ENCODE data around the gene TMEM38B. TPM values are rescaled to one million over a fixed set of nuclear protein-coding genes. Genes with fewer than 3 reads are reported as not detected.
"Not testable (repeated sequence)": the region's sequence is repeated elsewhere in the genome, so short reads cannot be mapped to it uniquely, and the experiment has no call there.

The TMEM38B gene
- total RNA-seq, 1 donor from 2014 or later: 62.9 TPM

DNA sequence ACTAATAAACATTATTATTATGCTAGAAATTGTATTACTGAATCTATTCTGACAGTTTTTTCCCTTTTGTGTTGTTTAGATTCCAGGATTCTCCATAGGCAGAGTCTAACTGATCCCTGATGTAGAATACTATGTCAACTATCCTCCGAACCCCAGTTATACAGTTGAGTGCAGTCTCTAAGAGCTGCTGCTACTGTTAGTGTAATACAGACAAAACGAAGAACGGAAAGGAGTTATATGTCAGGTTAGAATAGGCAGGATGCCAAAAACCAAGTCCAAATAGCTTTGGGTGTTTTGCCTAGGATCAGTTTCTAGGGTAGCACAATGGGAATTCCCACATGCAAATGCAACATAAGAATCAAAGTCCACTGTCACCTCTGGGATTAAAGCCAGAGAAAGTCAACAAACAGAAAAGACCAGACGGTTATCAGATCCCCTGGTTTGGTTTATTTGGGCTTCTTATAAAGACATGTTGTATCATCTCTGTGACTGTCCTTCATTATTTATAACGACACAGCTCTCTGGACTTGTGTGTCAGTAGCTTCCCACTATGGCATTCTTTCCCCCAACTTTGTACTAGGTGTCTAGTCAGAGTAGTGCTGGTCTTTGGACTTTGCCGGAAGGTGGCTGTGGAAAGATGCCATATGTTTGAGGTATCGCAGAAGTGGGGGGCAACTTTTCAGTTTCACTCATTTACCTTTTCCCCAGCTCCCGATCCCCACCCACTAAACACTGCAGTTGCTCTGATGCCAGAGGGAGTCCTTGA lies 14.9 kb upstream of the TMEM38B start:
- DNase-seq: no peak
- ATAC-seq: no peak
- intact Hi-C loops (cut with micrococcal nuclease): no loop called here

DNA sequence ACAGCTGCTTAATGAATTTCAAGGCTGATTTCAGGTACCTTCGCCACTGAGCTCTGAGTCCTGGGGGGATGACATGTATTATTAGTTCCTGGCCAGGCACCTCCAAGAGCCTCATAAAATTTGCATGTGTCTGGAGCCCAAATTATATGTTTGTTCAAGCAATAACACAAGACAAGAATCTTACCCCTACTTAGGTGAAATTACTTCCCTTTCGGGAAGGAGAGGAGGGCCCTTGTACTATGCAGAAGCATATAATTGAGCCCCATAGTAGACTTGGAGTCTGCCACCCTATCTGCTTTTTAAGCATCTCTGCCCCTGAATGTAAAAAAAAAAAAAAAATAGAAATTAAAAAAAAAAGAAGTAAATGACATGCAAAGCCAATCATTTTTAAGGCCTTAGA lies 13.0 kb upstream of the TMEM38B start:
- intact Hi-C loops (cut with micrococcal nuclease): no loop called here

GRCh38 chr9:105681724-105682123 lies 12.6 kb upstream of the TMEM38B start:
- no peak for DNase-seq
- intact Hi-C loops (cut with micrococcal nuclease): no loop called here
- no peak for ATAC-seq

More for the DNA sequence above, 13.0 kb upstream of the TMEM38B start:
- DNase-seq (no peak), ATAC-seq (no peak)

DNA sequence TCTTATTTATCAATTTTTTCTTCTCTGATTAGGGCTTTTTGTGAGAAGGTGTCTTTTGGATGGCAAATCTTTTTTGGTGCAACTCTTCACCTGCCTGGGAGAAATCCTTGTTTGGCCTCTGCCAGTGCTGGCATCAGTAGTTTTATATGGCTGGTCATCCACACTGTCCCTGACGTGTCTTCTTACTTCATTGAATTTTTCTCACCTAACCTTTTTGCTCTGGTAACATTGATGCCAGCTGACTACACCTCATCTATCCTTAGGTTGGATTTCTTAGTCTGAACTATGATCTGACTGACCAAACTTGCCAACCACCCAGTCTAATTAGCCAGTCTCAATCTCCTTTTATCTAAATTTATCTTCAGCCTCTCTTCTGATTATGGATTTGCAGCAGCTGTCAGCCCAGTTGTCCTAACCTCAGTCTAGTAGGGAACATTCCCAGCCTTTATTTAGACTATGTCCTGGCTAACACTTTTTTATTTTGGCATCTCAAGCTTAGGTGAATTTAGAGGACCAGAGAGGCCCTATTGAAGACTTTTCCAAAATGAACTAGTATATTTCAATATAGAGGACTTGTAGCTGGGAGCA lies 10.6 kb upstream of the TMEM38B start:
- no peak for DNase-seq
- intact Hi-C loops (cut with micrococcal nuclease): no loop called here
- ATAC-seq: peak; percentile 44

DNA sequence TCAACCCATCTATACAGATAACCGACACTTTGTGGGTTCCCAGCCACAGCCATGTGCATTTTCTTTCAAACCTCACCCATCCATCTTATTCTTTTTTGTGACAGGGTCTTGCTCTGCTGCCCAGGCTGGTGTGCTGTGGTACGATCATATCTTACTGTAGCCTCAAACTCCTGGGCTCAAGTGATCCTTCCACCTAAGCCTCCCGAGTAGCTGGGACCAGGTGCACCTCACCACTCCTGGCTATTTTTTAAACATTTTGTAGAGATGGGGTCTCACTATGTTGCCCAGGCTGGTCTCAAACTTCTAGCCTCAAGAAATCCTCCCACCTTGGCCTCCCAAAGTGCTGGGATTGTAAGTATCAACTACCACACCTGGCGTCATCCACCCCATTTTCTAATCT lies 7.4 kb upstream of the TMEM38B start:
- DNase-seq: no peak
- intact Hi-C loops (cut with micrococcal nuclease): no loop called here
- ATAC-seq: no peak

DNA sequence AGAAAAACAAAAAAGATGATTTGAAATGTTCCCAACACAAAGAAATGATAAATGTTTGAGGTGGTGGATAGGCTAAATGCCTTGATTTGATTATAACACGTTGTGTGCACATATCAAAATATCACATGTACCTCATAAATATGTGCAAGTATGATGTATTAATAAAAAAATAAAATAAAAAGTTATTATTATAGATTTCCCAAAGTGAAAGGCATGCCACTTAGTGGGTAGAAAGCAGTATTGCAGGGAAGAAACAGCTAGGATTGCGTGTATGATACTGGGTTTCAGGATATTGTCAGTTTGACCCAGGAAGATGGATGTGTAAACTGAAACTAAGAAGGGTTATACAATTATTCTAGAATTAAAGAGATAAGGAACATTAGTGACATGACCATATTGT lies 3.6 kb upstream of the TMEM38B start:
- ATAC-seq (no peak), DNase-seq (no peak)
- intact Hi-C loops (cut with micrococcal nuclease): no loop called here

- intact Hi-C loops (cut with micrococcal nuclease): no loop called here
- DNase-seq (no peak), ATAC-seq (no peak)
Measured at GRCh38 chr9:105693435-105694189, 729 bp upstream of the TMEM38B start.

DNA sequence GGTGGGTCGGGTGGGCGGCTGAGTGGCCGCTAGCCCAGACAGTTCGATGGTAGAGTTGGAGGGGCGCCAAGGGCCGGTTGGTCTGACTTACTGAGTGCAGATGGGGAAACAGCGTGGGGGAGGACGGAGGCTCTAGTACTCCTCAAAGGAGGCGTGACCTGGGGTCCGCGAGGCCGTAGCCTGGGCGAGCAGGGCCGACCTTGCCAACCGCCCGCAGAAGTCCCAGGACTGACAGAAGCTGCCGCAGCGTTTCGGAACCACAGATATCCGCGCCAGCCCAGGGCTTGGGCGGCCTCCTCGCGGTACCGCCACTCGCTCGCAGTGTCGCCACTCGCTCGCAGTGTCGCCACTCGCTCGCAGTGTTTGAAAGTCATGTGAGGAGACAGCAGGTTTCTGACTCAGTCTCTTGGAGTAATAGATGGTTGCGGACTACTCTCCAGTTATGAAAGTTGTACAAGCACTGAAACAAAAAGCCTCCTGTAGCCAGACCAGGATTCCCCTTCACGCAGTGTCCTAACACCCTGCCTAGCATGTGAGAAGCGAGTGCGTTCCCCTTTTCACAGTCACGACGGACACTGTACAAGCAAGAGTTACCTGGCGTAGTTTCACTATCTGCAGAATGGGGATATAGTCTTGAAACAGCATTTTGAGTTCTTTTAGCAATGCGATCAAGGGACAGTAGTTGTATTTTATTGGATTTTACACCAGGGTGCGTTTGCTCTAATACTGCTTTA lies 674 bp downstream of the TMEM38B start:
- DNase-seq (peak; percentile 79), ATAC-seq (peak; percentile 78)
- intact Hi-C loops (cut with micrococcal nuclease): no loop called here

- intact Hi-C loops (cut with micrococcal nuclease): no loop called here
- ATAC-seq: no peak
- no peak for DNase-seq
Measured at GRCh38 chr9:105696219-105696793, 2.0 kb downstream of the TMEM38B start.

GRCh38 chr9:105697871-105698270 lies 3.5 kb downstream of the TMEM38B start:
- DNase-seq (no peak), ATAC-seq (no peak)
- intact Hi-C loops (cut with micrococcal nuclease): no loop called here

DNA sequence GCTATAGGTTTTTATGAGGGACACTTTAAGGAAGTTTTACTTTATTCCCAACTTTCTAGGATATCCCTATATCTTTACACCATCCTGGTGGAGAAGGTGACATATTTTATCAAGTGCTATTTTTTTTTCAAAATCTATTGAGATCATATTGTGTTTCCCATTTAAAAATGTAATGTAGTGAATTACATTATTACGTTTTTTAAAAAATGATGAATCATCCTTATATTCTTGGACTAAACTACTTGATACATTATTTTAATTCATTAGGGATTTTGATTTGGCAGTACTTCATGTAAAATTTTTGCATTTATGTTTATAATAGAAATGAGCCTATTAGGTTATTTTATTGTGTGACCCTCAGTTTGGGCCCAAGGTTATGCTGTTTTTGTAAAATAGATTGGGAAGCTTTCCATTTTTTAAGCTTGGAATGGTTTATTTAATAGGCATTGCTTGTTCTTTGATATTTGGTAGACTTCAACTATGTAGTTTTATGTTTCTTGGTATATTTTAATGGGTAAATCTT lies 4.1 kb downstream of the TMEM38B start:
- DNase-seq (no peak), ATAC-seq (no peak)
- intact Hi-C loops (cut with micrococcal nuclease): no loop called here

DNA sequence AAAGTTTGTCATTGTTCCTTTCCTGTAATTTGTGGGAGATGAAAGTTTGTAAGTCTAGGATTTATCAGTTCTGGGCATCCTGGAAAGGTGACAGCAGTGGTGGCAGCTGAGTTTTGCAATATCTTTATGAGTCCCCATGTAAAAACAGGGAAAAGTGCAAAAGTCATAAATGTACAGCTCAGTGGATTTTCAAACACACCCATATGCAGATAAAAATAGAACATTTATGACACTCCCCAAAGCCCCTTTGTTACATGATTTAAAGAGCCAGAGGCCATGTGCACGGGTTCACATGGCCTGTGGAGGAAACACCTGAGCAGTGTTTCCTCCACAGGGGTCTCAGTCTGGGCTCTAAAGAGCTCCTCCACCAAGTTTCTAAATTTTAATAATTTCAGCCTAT lies 6.3 kb downstream of the TMEM38B start:
- ATAC-seq (no peak), DNase-seq (no peak)
- intact Hi-C loops (cut with micrococcal nuclease): no loop called here

DNA sequence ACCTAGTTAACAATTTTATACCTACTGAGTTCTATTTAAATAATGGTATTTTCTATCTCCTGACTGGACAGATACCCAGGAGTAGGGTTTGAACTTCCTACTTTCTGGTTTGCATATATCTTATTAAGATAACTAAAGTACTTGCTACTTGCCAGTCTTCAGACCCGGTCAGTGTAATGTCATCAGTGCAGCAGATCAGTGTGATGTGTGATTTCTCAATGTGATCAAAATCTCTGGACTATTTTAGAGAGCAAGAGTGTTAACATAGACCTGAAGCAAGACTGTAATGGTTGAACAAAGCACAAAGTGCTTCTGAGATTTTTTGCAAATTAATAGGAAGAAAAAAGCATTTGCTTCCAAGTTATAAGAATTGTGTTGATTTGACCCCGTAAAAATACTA lies 6.8 kb downstream of the TMEM38B start:
- DNase-seq (no peak), ATAC-seq (no peak)
- intact Hi-C loops (cut with micrococcal nuclease): no loop called here

DNA sequence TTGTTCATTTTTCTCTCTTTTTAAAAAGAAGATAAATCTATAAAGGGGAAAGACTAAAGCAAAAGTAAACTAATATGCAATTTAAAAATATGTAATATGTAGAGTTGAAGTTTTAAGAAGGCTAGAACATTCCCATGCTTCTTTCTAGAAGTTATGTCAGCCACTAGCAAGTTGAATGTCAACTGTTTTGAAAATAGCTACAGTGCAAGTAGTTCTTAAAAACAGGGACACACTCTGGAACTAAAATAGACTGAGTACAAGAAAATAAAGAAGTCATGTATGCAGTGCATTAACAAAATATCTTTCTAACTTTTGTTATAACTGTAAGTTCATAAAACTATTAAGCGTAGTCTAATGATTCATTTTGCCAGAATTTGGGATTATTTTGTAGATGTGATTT lies 7.9 kb downstream of the TMEM38B start:
- peak; percentile 76 for ATAC-seq
- intact Hi-C loops (cut with micrococcal nuclease): no loop called here
- no peak for DNase-seq

DNA sequence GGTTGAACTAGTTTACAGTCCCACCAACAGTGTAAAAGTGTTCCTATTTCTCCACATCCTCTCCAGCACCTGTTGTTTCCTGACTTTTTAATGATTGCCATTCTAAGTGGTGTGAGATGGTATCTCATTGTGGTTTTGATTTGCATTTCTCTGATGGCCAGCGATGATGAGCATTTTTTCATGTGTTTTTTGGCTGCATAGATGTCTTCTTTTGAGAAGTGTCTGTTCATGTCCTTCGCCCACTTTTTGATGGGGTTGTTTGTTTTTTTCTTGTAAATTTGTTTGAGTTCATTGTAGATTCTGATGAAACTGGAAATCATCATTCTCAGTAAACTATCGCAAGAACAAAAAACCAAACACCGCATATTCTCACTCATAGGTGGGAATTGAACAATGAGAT lies 9.3 kb downstream of the TMEM38B start:
- intact Hi-C loops (cut with micrococcal nuclease); DNase-seq; ATAC-seq: not testable (repeated sequence)

DNA sequence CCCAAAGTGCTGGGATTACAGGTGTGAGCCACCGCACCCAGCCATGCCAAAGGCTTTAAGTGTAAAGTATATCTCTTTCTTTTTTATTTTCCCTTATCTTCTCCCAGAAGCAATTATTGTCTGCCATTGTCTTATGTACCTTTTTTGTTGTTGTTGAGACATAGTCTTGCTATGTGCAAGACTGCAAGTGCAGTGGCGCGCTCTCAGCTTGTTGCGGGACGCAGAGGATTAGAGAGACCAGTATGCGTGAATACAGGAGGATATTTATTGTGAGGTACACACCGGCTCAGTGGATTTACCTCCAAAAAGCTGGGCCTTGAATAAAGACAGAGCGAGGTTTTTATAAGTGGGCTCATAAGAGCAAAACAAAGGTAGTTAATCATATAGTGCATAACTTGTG lies 11.8 kb downstream of the TMEM38B start:
- DNase-seq (no peak), ATAC-seq (no peak)
- intact Hi-C loops (cut with micrococcal nuclease): no loop called here

GRCh38 chr9:105708405-105708804 lies 14.1 kb downstream of the TMEM38B start:
- intact Hi-C loops (cut with micrococcal nuclease): no loop called here
- DNase-seq: no peak
- ATAC-seq: no peak

GRCh38 chr9:105710638-105711037 lies 16.3 kb downstream of the TMEM38B start:
- no peak for DNase-seq
- intact Hi-C loops (cut with micrococcal nuclease): no loop called here
- no peak for ATAC-seq

DNA sequence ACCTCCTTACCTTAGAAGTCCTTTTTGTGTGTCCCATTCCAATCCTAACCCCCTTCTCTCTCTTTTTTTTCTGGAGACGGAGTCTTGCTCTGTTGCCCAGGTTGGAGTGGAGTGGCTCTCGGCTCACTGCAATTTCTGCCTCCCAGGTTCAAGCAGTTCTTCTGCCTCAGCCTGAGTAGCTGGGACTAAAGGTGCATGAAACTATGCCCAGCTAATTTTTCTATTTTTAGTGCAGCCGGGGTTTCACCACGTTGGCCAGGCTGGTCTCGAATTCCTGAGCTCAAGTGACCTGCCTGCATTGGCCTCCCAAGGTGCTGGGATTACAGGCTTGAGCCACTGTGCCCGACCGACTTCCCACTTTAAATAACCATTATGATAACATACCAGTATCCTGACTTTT lies 17.5 kb downstream of the TMEM38B start:
- intact Hi-C loops (cut with micrococcal nuclease): no loop called here
- DNase-seq: peak; percentile 52
- peak; percentile 84 for ATAC-seq
